Panc1 (cell line): ENCODE measurements around the gene RPL18. TPM values are rescaled to one million over a fixed set of nuclear protein-coding genes. Genes with fewer than 3 reads are reported as not detected.

Experiments
- ATAC-seq: fragments of 200-7000 bp; cut with Tn5 transposase; 2 replicates; pipeline ENCODE4 v1.9.1; 2020; ENCODE audit warnings: mild to moderate bottlenecking, moderate library complexity
- BruUV-seq: library from RNA; stranded (reverse); fragments of 400-500 nt; replicated peaks from 2 replicates; lab custom pipeline; 2021; lab: Mats Ljungman, UMichigan
- CTCF ChIA-PET: fragments of 300-600 bp; sonication (Branson Sonifier 250); formaldehyde crosslinking; loops from one replicate; lab custom pipeline; 2022; ENCODE audit warnings: antibody characterized with exemption; lab: Charles Lee
- POLR2A ChIA-PET: fragments of 300-600 bp; sonication (Branson Sonifier 250); formaldehyde crosslinking; loops from one replicate; lab custom pipeline; 2022; ENCODE audit warnings: antibody characterized with exemption; lab: Charles Lee
- DNase-seq: peaks from one replicate; pipeline ENCODE4 v3.0.0-alpha.2; 2010; ENCODE audit warnings: low read depth, low spot score
- H3K27ac ChIP-seq: 2 replicates; pipeline ENCODE4 v1.5.1; 2011; ENCODE audit warnings: mild to moderate bottlenecking, low read length, inconsistent platforms
- H3K27me3 ChIP-seq: fragments of 200-500 bp; sonication (Bioruptor generic); 2 replicates; pipeline ENCODE4 v1.6.0; 2014; ENCODE audit warnings: low read length, inconsistent platforms; ENCODE audit not compliant: control insufficient read depth, insufficient read depth
- H3K36me3 ChIP-seq: fragments of 200-500 bp; sonication (Bioruptor generic); 2 replicates; pipeline ENCODE4 v1.5.1; 2014; ENCODE audit warnings: inconsistent platforms, mild to moderate bottlenecking, low read length, moderate library complexity; ENCODE audit not compliant: control insufficient read depth, insufficient read depth
- H3K4me1 ChIP-seq: 2 replicates; pipeline ENCODE4 v1.5.1; 2011; ENCODE audit warnings: inconsistent platforms, mild to moderate bottlenecking, low read length, moderate library complexity; ENCODE audit not compliant: control insufficient read depth, insufficient read depth
- H3K4me3 ChIP-seq, 2 experiments: 2 replicates each; pipeline ENCODE4 v1.5.1; 2011 to 2012; ENCODE audit warnings: low read depth in 2 of 2, low read length in 2 of 2, mild to moderate bottlenecking in 2 of 2, inconsistent platforms in 1 of 2, moderate library complexity in 1 of 2
- H3K9me3 ChIP-seq: fragments of 200-500 bp; sonication (Bioruptor generic); 2 replicates; pipeline ENCODE4 v1.5.1; 2014; ENCODE audit warnings: low read depth, mild to moderate bottlenecking, inconsistent platforms, low read length, moderate library complexity; ENCODE audit not compliant: control insufficient read depth, insufficient read depth
- POLR2AphosphoS5 ChIP-seq: IDR thresholded peaks from 2 replicates; pipeline ENCODE4 v1.6.1; 2012; ENCODE audit warnings: mild to moderate bottlenecking, low read depth, low read length, moderate library complexity
- SIN3A ChIP-seq: IDR thresholded peaks from 2 replicates; pipeline ENCODE4 v1.6.1; 2012; ENCODE audit warnings: low read depth, mild to moderate bottlenecking, low read length, moderate library complexity, borderline replicate concordance; ENCODE audit not compliant: insufficient read depth
- TCF7L2 ChIP-seq: IDR thresholded peaks from 2 replicates; pipeline ENCODE4 v1.6.1; 2011; ENCODE audit warnings: mild to moderate bottlenecking, low read depth, low read length, inconsistent platforms
- in situ Hi-C: cut with HindIII; loops from 2 replicates; pipeline ENCODE4 v1.10.0; 2016; ENCODE audit warnings: low sequenced_read_pairs, low pct_unique_long_range_greater_than_20kb
- intact Hi-C: fragments of 100-400 bp; cut with micrococcal nuclease; formaldehyde crosslinking; loops from one replicate; pipeline ENCODE4 v1.10.0; 2022; ENCODE audit not compliant: unreplicated experiment
- total RNA-seq: library from RNA; stranded (reverse); gene quantifications from one replicate; pipeline ENCODE4 v1.2.1, GENCODE V29; 2021; ENCODE audit not compliant: unreplicated experiment
- TF ChIP-seq, protein P1 (sequence below), 2 experiments: IDR thresholded peaks; 2 replicates each; pipeline ENCODE4 v1.6.1; 2011 to 2012; ENCODE audit warnings: low read depth in 2 of 2, control low read depth in 1 of 2, low read length in 1 of 2, mild to moderate bottlenecking in 1 of 2, moderate library complexity in 1 of 2; ENCODE audit not compliant: insufficient read depth in 1 of 2
- TF ChIP-seq, protein P2 (sequence below): fragments of 450-650 bp; IDR thresholded peaks from 2 replicates; pipeline ENCODE4 v1.5.1; 2017; ENCODE audit warnings: mild to moderate bottlenecking

Gene RPL18
- total RNA-seq, 1 experiment from 2014 or later, result 670 TPM

DNA sequence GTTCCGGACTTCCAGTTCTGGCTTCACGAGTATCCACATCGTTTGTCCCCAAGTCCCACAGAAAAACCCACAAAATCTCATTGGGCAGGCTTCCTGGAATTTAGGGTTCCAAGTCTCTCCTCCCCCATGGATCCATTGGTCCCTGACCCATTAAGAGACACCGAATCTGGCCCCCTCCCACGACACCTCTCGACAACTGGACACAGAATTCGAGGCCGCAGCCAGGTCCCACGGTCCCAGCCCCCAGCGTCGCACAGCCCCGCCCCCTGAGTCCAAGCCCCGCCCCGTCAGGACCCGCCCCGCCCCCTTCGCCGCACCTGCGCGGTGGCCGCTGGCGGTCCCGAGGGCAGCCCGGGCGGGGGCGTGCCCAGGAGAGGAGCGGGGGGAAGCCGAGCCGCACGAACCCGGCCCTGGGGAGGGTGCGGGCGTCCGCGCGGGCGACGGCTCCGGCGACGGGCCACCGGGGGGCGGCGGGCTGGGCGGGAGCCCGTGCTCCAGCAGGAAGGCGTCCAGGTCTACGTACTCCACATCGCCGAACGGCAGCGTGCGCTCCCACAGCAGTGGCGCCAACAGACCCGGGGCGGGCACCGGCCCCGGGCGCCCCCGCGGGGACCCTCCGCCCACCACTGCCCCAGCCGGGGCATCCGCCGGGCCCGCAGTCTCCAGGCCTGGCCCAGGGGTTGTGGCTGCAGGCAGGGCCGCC lies 16.4 kb upstream of the RPL18 start:
- in situ Hi-C loops, result no loop called here
- Histone ChIP-seq H3K27ac (peak overlapping the region; percentile 96), H3K36me3 (no peaks in the 10 kb centered on the region; the same call in 1 of the 2 replicates), H3K9me3 (no peaks in the 10 kb centered on the region), H3K27me3 (no peaks in the 10 kb centered on the region), H3K4me3 (peak overlapping the region; percentile 62 to 71), H3K4me1 (peaks cover 26% of the 10 kb centered on the region)
- DNase-seq (no peak), ATAC-seq (peak; percentile 31)
- POLR2A ChIA-PET, result no interaction called here
- TF ChIP-seq TCF7L2 (no peak), POLR2AphosphoS5 (no peak), SIN3A (no peak)
- TF ChIP-seq, protein P1, sequence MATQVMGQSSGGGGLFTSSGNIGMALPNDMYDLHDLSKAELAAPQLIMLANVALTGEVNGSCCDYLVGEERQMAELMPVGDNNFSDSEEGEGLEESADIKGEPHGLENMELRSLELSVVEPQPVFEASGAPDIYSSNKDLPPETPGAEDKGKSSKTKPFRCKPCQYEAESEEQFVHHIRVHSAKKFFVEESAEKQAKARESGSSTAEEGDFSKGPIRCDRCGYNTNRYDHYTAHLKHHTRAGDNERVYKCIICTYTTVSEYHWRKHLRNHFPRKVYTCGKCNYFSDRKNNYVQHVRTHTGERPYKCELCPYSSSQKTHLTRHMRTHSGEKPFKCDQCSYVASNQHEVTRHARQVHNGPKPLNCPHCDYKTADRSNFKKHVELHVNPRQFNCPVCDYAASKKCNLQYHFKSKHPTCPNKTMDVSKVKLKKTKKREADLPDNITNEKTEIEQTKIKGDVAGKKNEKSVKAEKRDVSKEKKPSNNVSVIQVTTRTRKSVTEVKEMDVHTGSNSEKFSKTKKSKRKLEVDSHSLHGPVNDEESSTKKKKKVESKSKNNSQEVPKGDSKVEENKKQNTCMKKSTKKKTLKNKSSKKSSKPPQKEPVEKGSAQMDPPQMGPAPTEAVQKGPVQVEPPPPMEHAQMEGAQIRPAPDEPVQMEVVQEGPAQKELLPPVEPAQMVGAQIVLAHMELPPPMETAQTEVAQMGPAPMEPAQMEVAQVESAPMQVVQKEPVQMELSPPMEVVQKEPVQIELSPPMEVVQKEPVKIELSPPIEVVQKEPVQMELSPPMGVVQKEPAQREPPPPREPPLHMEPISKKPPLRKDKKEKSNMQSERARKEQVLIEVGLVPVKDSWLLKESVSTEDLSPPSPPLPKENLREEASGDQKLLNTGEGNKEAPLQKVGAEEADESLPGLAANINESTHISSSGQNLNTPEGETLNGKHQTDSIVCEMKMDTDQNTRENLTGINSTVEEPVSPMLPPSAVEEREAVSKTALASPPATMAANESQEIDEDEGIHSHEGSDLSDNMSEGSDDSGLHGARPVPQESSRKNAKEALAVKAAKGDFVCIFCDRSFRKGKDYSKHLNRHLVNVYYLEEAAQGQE (IDR thresholded peaks at IDR 0.05; ENCODE audit: insufficient read depth in 1 of 2, low read depth in 2 of 2, low read length in 1 of 2), result no peak
- TF ChIP-seq, protein P2, sequence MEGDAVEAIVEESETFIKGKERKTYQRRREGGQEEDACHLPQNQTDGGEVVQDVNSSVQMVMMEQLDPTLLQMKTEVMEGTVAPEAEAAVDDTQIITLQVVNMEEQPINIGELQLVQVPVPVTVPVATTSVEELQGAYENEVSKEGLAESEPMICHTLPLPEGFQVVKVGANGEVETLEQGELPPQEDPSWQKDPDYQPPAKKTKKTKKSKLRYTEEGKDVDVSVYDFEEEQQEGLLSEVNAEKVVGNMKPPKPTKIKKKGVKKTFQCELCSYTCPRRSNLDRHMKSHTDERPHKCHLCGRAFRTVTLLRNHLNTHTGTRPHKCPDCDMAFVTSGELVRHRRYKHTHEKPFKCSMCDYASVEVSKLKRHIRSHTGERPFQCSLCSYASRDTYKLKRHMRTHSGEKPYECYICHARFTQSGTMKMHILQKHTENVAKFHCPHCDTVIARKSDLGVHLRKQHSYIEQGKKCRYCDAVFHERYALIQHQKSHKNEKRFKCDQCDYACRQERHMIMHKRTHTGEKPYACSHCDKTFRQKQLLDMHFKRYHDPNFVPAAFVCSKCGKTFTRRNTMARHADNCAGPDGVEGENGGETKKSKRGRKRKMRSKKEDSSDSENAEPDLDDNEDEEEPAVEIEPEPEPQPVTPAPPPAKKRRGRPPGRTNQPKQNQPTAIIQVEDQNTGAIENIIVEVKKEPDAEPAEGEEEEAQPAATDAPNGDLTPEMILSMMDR, result no peak
- BruUV-seq, result no TSS peak
- CTCF ChIA-PET, result no interaction called here
- intact Hi-C loops, result no loop called here

DNA sequence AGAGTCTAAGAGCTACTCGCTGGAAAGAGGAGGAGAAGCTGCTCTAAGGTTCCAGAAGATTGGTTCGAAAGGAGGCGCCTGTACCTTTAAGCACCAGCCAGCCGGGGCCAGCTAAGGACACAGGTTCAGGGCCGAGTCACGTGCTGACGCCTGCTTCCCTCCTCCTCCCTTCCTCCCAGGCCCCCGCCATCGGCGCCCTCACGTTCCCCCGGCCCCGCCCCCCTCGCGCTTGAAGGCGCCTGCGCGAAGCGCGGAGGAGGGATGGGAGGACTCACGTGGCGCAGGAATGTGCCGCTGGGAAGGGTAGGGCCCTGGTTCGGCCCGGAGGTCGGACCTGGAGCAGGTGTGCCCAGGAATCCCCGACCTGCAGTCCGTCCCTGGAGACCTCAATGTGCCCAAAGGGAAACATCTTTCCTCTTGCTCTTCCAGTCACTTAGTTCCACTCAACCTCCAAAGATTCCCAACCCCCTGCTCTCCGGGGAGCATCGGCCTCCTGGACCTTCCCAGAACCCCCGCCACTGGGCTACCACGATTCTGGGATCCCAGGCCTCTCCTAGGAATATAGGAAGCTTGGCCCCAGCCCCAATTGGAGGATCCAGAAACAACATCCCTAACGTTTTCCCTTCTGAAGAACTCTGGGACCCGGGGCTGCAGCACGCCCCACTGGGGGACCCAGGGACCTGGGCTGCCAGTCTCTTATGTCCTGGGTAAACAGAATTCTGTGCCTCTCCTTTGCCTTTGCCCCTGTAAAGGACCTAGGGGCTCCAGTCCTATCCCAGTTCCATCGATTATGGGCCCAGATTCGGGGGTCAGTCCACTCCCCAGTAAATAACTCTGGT lies 15.7 kb upstream of the RPL18 start:
- intact Hi-C loops (no loop called here), in situ Hi-C loops (no loop called here)
- DNase-seq (no peak), ATAC-seq (peak; percentile 53)
- TF ChIP-seq, protein P1 (IDR thresholded peaks at IDR 0.05; ENCODE audit: insufficient read depth in 1 of 2, low read depth in 2 of 2, low read length in 1 of 2), result no peak
- peak; percentile 64 for TF ChIP-seq POLR2AphosphoS5
- POLR2A ChIA-PET, result no interaction called here
- no peaks in the 10 kb centered on the region for H3K9me3 ChIP-seq
- BruUV-seq, result no TSS peak
- CTCF ChIA-PET, result no interaction called here
- H3K4me1 ChIP-seq, result peaks cover 28% of the 10 kb centered on the region
- no peaks in the 10 kb centered on the region; the same call in 1 of the 2 replicates for H3K36me3 ChIP-seq
- peak overlapping the region; percentile 96 for H3K27ac ChIP-seq
- no peaks in the 10 kb centered on the region for H3K27me3 ChIP-seq
- peak overlapping the region; percentile 22 to 52 for H3K4me3 ChIP-seq
